ENCODE measurements around the gene SVOP.

DNA sequence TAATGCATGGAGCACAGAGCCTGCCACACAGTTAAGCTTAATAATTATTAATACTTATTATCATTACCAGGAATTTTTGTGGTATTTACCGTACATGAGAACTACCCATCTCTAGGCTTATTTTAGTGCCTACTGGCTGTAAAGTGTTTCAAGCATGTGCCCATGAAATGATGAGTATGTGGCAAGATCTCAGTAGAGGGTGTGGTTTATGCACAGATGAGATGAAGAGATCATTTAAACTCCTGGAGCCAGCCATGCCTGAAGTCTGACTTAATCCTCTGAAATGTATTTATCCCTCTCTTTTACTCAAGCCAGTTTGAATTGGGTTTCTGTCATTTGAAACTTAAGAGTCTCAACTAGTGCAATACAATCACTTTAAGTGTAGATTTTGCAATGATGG lies 80.7 kb downstream of the SVOP start:
- TF ChIP-seq, protein P1, sequence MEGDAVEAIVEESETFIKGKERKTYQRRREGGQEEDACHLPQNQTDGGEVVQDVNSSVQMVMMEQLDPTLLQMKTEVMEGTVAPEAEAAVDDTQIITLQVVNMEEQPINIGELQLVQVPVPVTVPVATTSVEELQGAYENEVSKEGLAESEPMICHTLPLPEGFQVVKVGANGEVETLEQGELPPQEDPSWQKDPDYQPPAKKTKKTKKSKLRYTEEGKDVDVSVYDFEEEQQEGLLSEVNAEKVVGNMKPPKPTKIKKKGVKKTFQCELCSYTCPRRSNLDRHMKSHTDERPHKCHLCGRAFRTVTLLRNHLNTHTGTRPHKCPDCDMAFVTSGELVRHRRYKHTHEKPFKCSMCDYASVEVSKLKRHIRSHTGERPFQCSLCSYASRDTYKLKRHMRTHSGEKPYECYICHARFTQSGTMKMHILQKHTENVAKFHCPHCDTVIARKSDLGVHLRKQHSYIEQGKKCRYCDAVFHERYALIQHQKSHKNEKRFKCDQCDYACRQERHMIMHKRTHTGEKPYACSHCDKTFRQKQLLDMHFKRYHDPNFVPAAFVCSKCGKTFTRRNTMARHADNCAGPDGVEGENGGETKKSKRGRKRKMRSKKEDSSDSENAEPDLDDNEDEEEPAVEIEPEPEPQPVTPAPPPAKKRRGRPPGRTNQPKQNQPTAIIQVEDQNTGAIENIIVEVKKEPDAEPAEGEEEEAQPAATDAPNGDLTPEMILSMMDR (IDR thresholded peaks at IDR 0.05) = no peak
- TF ChIP-seq EP300 (IDR thresholded peaks at IDR 0.05) = no peak
